ENCODE data around the gene PERM1.
A peak's percentile ranks its signal among the peaks of the same experiment; 100 is the strongest.
"Not testable (repeated sequence)": the region's sequence is repeated elsewhere in the genome, so short reads cannot be mapped to it uniquely, and the experiment has no call there.

Gene PERM1

DNA sequence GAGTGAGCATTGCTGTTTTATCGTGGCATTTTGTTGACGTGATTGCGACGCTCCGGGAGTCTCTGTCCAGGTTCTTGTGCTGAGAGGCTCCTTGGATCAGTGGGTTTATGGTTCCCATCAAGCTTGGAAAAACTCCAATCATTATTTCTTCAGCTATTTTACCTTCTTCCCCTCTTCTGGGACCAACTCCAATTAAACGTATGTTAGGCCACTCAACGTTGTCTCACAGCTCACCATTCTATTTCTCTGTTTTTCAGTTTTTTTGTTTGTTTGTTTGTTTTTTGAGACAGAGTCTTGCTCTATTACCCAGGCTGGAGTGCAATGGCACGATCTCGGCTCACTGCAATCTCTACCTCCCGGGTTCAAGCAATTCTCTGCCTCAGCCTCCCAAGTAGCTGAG, 10.0 kb upstream of the PERM1 start:
- no peak overlapping the region for H3K4me2 ChIP-seq (ENCODE audit: low read length)
- H3K27me3 ChIP-seq (ENCODE audit: control insufficient read depth, insufficient read depth, low read length), result peaks cover 34% of the 10 kb centered on the region

DNA sequence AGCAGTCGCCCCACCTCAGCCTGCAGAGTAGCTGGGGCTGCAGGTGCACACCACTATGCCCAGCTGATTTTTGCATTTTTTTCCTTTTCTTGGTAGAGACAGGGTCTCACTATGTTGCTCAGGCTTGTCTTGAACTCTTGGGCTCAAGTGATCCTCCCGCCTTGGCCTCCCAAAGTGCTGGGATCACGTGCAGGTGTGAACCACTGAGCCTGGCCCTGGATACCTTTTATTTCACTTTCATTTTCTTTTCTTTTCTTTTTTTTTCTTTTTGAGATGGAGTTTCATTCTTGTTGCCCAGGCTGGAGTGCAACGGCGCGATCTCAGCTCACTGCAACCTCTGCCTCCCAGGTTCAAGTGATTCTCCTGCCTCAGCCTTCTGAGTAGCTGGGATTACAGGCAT, 9.4 kb upstream of the PERM1 start:
- not testable (repeated sequence) for H3K4me1 ChIP-seq (ENCODE audit: control insufficient read depth, insufficient read depth, low read length); H3K4me2 ChIP-seq (ENCODE audit: low read length); H3K9ac ChIP-seq (ENCODE audit: low read depth, low read length); H3K36me3 ChIP-seq (ENCODE audit: insufficient read depth, low read length); H3K9me3 ChIP-seq (replicated peaks; ENCODE audit: low read length); H3K4me3 ChIP-seq (ENCODE audit: low read length)
- peaks cover 34% of the 10 kb centered on the region for H3K27me3 ChIP-seq (ENCODE audit: control insufficient read depth, insufficient read depth, low read length)

More for the DNA sequence above, 10.0 kb upstream of the PERM1 start:
- H3K36me3 ChIP-seq (ENCODE audit: insufficient read depth, low read length), result no peaks in the 10 kb centered on the region
- H3K9me3 ChIP-seq (replicated peaks; ENCODE audit: low read length), result no peaks in the 10 kb centered on the region
- no peak overlapping the region for H3K4me3 ChIP-seq (ENCODE audit: low read length)
- H3K9ac ChIP-seq (ENCODE audit: low read depth, low read length), result no peak overlapping the region
- no peaks in the 10 kb centered on the region for H3K4me1 ChIP-seq (ENCODE audit: control insufficient read depth, insufficient read depth, low read length)

DNA sequence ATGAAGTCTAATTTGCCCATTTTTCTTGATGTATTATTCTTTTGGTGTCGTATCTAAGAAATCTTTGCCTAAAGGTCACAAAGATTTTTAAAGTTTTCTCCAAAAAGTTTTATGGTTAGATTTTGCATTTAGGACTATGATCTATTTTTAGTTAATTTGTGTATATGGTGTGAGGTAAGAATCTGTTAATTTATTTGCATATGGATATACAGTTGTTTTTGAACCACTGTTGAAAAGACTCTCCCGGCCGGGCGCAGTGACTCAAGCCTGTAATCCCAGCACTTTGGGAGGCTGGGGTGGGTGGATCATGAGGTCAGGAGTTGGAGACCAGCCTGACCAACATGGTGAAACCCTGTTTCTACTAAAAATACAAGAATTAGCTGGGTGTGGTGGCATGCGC, 6.2 kb upstream of the PERM1 start:
- H3K4me3 ChIP-seq (ENCODE audit: low read length); H3K9me3 ChIP-seq (replicated peaks; ENCODE audit: low read length); H3K36me3 ChIP-seq (ENCODE audit: insufficient read depth, low read length); H3K4me2 ChIP-seq (ENCODE audit: low read length); H3K9ac ChIP-seq (ENCODE audit: low read depth, low read length); H3K4me1 ChIP-seq (ENCODE audit: control insufficient read depth, insufficient read depth, low read length): not testable (repeated sequence)
- peaks cover 40% of the 10 kb centered on the region for H3K27me3 ChIP-seq (ENCODE audit: control insufficient read depth, insufficient read depth, low read length)

DNA sequence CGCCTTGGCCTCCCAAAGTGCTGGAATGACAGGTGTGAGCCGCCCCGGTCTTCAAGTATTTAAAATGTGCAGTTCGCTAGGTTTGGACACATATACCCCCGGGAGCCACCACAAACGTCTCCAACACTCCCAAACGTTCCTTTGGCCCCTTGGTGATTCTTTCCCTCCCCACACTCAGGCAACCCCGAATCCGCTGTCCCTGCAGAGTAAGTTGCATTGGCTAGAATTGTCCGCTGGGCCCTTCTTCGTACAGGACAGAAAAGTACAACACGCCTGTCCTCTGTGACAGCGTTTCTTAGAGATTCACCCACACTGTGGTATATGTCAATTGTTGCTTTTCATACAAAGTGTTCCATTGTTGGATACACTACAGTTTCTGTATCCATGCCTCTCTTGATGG, 3.2 kb upstream of the PERM1 start:
- H3K9ac ChIP-seq (ENCODE audit: low read depth, low read length), result no peak overlapping the region
- H3K36me3 ChIP-seq (ENCODE audit: insufficient read depth, low read length), result no peaks in the 10 kb centered on the region
- H3K4me3 ChIP-seq (ENCODE audit: low read length), result no peak overlapping the region
- H3K4me2 ChIP-seq (ENCODE audit: low read length), result no peak overlapping the region
- no peaks in the 10 kb centered on the region for H3K9me3 ChIP-seq (replicated peaks; ENCODE audit: low read length)
- H3K27me3 ChIP-seq (ENCODE audit: control insufficient read depth, insufficient read depth, low read length), result peaks cover 62% of the 10 kb centered on the region
- H3K4me1 ChIP-seq (ENCODE audit: control insufficient read depth, insufficient read depth, low read length), result no peaks in the 10 kb centered on the region

DNA sequence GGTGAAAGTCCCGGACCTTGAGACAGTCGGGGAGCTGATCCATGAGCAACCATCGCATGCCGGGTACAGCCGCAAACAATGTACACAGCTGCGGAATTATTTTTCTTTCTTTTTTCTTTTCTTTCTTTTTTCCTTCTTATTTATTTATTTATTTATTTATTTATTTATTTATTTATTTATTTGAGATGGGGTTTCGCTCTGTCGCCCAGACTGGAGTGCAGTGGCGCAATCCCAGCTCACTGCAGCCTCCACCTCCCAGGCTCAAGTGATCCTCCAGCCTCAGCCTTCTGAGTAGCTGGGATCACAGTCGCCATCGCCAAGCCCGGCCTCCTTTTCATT, 2.6 kb upstream of the PERM1 start:
- Histone ChIP-seq H3K4me2 (ENCODE audit: low read length) (peak overlapping the region; percentile 64), H3K4me3 (ENCODE audit: low read length) (no peak overlapping the region), H3K27me3 (ENCODE audit: control insufficient read depth, insufficient read depth, low read length) (peaks cover 65% of the 10 kb centered on the region), H3K36me3 (ENCODE audit: insufficient read depth, low read length) (no peaks in the 10 kb centered on the region), H3K9ac (ENCODE audit: low read depth, low read length) (no peak overlapping the region), H3K4me1 (ENCODE audit: control insufficient read depth, insufficient read depth, low read length) (no peaks in the 10 kb centered on the region), H3K9me3 (replicated peaks; ENCODE audit: low read length) (no peaks in the 10 kb centered on the region)

DNA sequence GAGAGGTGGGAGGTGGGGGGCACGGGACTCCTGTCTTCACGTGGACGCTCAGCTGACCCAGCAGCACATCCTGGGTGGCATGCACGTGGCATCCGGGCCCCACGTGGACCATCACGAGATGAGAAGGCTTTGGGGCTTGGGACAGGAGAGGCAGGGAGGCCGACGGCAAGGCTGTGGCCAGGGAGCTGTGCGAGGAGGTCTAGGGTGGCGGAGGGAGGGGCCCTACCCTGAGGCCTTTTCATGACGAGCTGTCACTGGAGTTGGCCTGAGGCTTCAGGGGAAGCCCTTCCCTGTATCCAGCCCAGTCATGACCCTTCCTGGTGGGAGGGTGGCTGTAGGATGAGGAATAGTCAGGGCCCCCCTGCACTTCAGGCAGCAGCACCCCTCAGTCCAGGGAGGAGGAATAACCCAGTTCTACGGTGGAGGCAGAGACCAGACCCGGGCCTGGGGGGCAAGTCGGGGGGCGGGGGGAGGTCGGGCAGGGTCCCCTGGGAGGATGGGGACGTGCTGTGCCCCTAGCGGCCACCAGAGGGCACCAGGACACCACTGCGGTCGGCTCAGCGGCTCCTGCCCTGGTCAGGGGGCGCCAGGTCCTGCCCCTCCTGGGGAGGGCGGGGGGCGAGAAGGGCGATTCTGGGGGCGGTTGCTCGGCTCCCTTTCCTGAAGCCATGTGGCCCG, 2.0 kb upstream of the PERM1 start:
- Histone ChIP-seq H3K36me3 (ENCODE audit: insufficient read depth, low read length) (no peaks in the 10 kb centered on the region), H3K4me2 (ENCODE audit: low read length) (peak overlapping the region; percentile 64), H3K9me3 (replicated peaks; ENCODE audit: low read length) (no peaks in the 10 kb centered on the region), H3K9ac (ENCODE audit: low read depth, low read length) (no peak overlapping the region), H3K4me1 (ENCODE audit: control insufficient read depth, insufficient read depth, low read length) (no peaks in the 10 kb centered on the region), H3K27me3 (ENCODE audit: control insufficient read depth, insufficient read depth, low read length) (peaks cover 61% of the 10 kb centered on the region), H3K4me3 (ENCODE audit: low read length) (no peak overlapping the region)

DNA sequence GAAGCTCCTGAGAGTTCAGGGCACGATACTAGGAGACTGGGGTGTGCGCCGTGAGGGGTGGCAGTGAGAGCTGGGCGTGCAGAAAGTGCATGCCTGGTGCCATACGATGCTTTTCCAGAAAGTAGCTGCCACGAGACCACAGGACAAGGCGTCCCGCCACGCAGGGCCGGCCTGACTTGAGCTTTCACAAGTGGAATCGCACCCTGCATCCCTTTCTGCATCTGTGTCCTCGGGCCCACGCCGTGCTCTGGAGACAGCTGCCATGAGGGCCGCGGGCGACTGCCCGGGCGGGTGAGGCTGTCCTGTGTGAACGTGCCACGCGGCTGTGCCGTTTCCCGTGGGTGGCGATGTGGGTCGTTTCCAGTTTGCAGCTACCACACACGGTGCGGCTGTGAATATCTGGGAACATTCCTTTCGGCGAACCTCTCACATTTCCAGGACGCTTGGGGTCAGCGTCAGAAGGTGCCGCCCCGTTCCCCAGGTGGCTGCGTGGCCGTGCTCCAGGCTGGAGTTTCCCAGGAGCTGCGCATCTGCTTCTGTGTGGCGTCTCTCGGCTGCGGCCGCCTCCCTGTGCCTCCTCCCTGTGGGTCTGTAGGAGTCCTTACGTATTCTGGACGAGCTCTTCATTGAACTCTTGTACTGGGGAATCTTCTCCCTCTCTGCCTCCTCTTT, 1.0 kb upstream of the PERM1 start:
- H3K9me3 ChIP-seq (replicated peaks; ENCODE audit: low read length), result no peaks in the 10 kb centered on the region
- no peak overlapping the region for H3K9ac ChIP-seq (ENCODE audit: low read depth, low read length)
- H3K36me3 ChIP-seq (ENCODE audit: insufficient read depth, low read length), result no peaks in the 10 kb centered on the region
- H3K4me2 ChIP-seq (ENCODE audit: low read length), result no peak overlapping the region
- H3K27me3 ChIP-seq (ENCODE audit: control insufficient read depth, insufficient read depth, low read length), result peaks cover 54% of the 10 kb centered on the region
- no peaks in the 10 kb centered on the region for H3K4me1 ChIP-seq (ENCODE audit: control insufficient read depth, insufficient read depth, low read length)
- H3K4me3 ChIP-seq (ENCODE audit: low read length), result no peak overlapping the region

DNA sequence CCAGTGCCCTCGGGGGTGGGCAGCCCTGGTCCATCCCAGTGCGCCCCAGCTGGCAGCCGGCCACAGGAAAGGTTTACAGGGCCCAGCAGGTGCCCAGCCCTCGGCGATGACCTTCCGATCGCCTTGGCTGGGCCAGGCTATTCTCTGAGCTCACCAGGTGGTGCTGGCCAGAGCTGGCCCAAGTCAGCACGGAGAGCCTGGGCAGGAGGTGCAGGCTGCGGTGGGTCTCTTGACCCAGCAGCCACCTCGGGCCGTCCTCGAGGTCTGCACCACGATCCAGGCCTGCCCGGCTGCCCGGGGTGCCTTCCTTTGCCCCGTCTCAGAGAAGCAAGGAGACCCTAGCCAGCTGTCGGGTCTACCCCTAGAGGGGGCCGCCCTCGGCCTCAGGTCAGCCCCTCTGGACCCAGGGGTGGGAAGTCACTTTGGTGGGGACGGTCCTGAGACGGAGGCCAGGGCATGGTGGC, 370 bp downstream of the PERM1 start:
- Histone ChIP-seq H3K36me3 (ENCODE audit: insufficient read depth, low read length) (no peaks in the 10 kb centered on the region), H3K4me1 (ENCODE audit: control insufficient read depth, insufficient read depth, low read length) (no peaks in the 10 kb centered on the region)

DNA sequence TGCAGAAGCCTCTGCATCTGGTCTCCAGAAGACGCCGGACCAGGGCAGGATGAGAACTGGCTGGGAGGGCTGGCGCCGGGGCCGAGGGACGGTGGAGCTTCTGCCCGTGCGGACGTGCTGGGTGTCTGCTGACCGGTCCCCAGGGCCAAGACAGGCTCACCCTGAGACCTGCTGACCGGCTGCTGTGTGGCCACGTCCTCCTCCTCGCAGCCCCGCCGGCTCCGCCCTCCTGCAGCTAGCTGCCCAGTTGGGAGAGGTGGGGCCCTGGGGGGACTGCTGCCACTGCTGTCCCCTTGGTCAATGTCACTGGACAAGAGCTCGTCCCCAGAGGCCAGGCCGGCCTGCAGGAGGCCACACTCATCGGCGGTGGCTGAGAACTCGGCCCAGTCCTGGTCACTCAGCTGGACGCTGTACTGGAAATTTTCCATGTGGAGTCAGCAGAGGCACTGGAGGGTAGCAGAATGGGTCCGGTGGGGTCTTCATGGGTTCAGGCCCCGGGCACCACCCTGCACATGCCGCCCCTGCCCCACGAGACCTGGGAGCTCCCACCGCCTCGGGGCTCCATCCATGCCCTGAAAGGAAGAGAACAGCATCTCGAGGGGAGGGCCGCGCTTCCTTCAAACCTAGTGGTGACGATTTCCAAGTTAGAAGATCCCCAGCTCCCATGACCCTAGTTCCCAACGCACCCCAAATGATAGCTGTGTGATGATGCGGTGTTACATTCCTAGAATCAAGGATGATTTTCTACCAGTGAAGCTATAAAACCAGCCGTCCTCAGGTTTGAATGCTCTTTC, 1.1 kb downstream of the PERM1 start:
- H3K36me3 ChIP-seq (ENCODE audit: insufficient read depth, low read length), result no peaks in the 10 kb centered on the region
- H3K9me3 ChIP-seq (replicated peaks; ENCODE audit: low read length), result no peaks in the 10 kb centered on the region
- no peak overlapping the region for H3K4me3 ChIP-seq (ENCODE audit: low read length)
- H3K4me2 ChIP-seq (ENCODE audit: low read length), result no peak overlapping the region
- H3K27me3 ChIP-seq (ENCODE audit: control insufficient read depth, insufficient read depth, low read length), result peaks cover 51% of the 10 kb centered on the region
- peaks cover 6% of the 10 kb centered on the region for H3K4me1 ChIP-seq (ENCODE audit: control insufficient read depth, insufficient read depth, low read length)
- H3K9ac ChIP-seq (ENCODE audit: low read depth, low read length), result no peak overlapping the region

More for the DNA sequence above, 370 bp downstream of the PERM1 start:
- Histone ChIP-seq H3K9me3 (replicated peaks; ENCODE audit: low read length) (no peaks in the 10 kb centered on the region), H3K4me2 (ENCODE audit: low read length) (no peak overlapping the region), H3K4me3 (ENCODE audit: low read length) (no peak overlapping the region), H3K9ac (ENCODE audit: low read depth, low read length) (no peak overlapping the region), H3K27me3 (ENCODE audit: control insufficient read depth, insufficient read depth, low read length) (peaks cover 51% of the 10 kb centered on the region)

DNA sequence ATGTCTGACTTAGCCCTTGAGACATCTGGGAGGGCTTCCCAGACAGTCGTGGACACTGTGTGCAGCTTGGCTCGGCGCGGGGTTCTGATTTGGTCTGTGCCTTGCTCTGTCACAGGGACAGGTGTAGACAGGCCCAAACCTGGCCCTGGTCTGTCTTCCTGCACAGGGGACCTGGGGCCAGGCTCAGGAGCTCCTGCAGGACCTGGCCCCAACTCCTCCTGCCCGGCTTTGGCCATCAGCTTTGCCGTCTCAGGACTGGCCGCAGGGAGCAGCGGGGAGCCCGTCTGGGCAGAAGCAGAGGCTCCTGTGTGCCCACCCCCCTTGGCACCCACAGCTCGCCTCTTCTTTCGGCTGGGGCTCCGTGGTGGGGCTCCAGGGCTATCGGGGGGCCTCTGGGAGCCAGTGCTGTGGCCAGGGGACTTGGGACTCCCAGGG, 1.7 kb downstream of the PERM1 start:
- no peak overlapping the region for H3K4me2 ChIP-seq (ENCODE audit: low read length)
- no peak overlapping the region for H3K4me3 ChIP-seq (ENCODE audit: low read length)
- H3K9me3 ChIP-seq (replicated peaks; ENCODE audit: low read length), result no peaks in the 10 kb centered on the region
- H3K9ac ChIP-seq (ENCODE audit: low read depth, low read length), result no peak overlapping the region
- H3K4me1 ChIP-seq (ENCODE audit: control insufficient read depth, insufficient read depth, low read length), result peaks cover 7% of the 10 kb centered on the region
- no peaks in the 10 kb centered on the region for H3K36me3 ChIP-seq (ENCODE audit: insufficient read depth, low read length)
- H3K27me3 ChIP-seq (ENCODE audit: control insufficient read depth, insufficient read depth, low read length), result peaks cover 49% of the 10 kb centered on the region

DNA sequence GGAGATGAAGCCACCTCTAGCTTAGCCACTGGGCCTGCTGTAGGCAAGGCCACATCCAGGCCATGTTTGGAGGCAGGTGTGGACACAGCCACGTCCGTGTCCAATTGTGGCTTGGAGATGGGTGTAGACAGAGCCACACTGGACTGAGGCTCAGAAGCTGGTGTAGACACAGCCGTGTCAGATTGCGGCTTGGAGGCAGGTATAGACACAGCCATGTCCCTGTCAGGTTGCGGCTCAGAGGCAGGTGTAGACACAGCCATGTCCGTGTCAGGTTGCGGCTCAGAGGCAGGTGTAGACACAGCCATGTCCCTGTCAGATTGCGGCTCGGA, 2.2 kb downstream of the PERM1 start:
- Histone ChIP-seq H3K4me3 (ENCODE audit: low read length) (no peak overlapping the region), H3K4me1 (ENCODE audit: control insufficient read depth, insufficient read depth, low read length) (peaks cover 7% of the 10 kb centered on the region), H3K36me3 (ENCODE audit: insufficient read depth, low read length) (no peaks in the 10 kb centered on the region), H3K9me3 (replicated peaks; ENCODE audit: low read length) (no peaks in the 10 kb centered on the region), H3K27me3 (ENCODE audit: control insufficient read depth, insufficient read depth, low read length) (peaks cover 47% of the 10 kb centered on the region), H3K4me2 (ENCODE audit: low read length) (no peak overlapping the region), H3K9ac (ENCODE audit: low read depth, low read length) (no peak overlapping the region)
